Measurements from ENCODE around the gene FBXL13.

GRCh38 chr7:102836191-102836919, 238.2 kb downstream of the FBXL13 start:
- no peak for TF ChIP-seq CHD2 (IDR thresholded peaks at IDR 0.05; ENCODE audit: low read length)
- no peak for TF ChIP-seq USF2 (IDR thresholded peaks at IDR 0.05; ENCODE audit: low read length)
- TF ChIP-seq TAF1 (IDR thresholded peaks at IDR 0.05; ENCODE audit: low read depth, low read length): no peak
- TF ChIP-seq RNF2 (IDR thresholded peaks at IDR 0.05; ENCODE audit: borderline replicate concordance, low read depth, low read length, missing control alignments, poor library complexity, severe bottlenecking): no peak
- no peak for TF ChIP-seq SAP30 (IDR thresholded peaks at IDR 0.05; ENCODE audit: insufficient read depth, insufficient replicate concordance, low read length)
- TF ChIP-seq CTCF (IDR thresholded peaks at IDR 0.05; ENCODE audit: control extremely low read depth in 1 of 3, insufficient read depth in 1 of 3, low read depth in 1 of 3, low read length in 3 of 3): no peak
- no peak for TF ChIP-seq GABPA (IDR thresholded peaks at IDR 0.05; ENCODE audit: borderline replicate concordance, insufficient read depth, low read length)

All from H1 (cell line).